SU-DHL-6 (cell line): Measurements from ENCODE around the gene ETS1.

ENCODE experiments used
- EZH2phosphoT487 ChIP-seq: fragments of 200-600 bp; sonication (generic), shearing (Covaris generic); conservative IDR thresholded peaks from 2 replicates; pipeline ENCODE4 v1.6.1; 2018; ENCODE audit warnings: mild to moderate bottlenecking, antibody characterized with exemption, low read length, moderate library complexity, mixed read lengths
- TF ChIP-seq, protein P1 (sequence below): fragments of 200-600 bp; sonication (generic); IDR thresholded peaks from one replicate; pipeline ENCODE4 v1.5.1; 2017; ENCODE audit warnings: antibody characterized with exemption, mild to moderate bottlenecking, low read length, moderate library complexity; ENCODE audit not compliant: insufficient read depth, poor library complexity, severe bottlenecking

DNA sequence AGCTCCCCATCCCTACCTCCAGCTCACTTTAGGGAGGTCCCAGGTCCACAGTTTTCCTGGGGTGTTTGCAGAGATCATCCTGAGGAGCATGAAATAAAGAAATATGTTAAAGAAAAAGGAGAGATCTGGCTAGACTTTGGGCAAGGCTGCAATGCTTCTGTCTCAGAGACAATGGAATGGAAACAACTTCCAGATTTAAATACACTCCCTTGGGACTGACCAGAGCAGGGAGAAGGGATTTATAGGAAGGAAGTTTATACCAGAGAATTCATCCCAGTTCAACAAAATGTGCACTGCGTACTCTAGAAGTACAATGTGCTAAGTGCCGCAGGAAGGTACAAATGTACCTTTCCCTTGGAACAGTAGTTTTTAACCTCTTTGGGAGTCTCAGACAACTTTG lies 40.4 kb downstream of the ETS1 start:
- TF ChIP-seq, protein P1, sequence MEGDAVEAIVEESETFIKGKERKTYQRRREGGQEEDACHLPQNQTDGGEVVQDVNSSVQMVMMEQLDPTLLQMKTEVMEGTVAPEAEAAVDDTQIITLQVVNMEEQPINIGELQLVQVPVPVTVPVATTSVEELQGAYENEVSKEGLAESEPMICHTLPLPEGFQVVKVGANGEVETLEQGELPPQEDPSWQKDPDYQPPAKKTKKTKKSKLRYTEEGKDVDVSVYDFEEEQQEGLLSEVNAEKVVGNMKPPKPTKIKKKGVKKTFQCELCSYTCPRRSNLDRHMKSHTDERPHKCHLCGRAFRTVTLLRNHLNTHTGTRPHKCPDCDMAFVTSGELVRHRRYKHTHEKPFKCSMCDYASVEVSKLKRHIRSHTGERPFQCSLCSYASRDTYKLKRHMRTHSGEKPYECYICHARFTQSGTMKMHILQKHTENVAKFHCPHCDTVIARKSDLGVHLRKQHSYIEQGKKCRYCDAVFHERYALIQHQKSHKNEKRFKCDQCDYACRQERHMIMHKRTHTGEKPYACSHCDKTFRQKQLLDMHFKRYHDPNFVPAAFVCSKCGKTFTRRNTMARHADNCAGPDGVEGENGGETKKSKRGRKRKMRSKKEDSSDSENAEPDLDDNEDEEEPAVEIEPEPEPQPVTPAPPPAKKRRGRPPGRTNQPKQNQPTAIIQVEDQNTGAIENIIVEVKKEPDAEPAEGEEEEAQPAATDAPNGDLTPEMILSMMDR = no peak
- no peak for TF ChIP-seq EZH2phosphoT487
